ENCODE results near the gene WDR87. TPM values are rescaled to one million over a fixed set of nuclear protein-coding genes. Genes with fewer than 3 reads are reported as not detected.

WDR87 gene
- not detected in 2 replicates for total RNA-seq (2022)
- Bru-seq, nascent RNA = not detected
- percentile 5 among the genes with signal in this experiment for BruChase-seq, experiment 1, labeled RNA remaining after a 6-hour chase
- BruChase-seq, experiment 2, labeled RNA remaining after a 2-hour chase = not detected
- long read RNA-seq = 0 reads

GRCh38 chr19:37905946-37906868 is at the start of gene WDR87:
WDR87 (minus strand) TSS chr19:37906594; CDS start chr19:37898239, 8,355 bp downstream.
- intact Hi-C loops (cut with micrococcal nuclease) = no loop called here
- peak within 1 kb of the TSS; percentile 76 for H3K4me3 Mint-ChIP-seq (ENCODE audit: unreplicated experiment)
- H3K27ac Mint-ChIP-seq (ENCODE audit: low read depth, unreplicated experiment) = no peak within 1 kb of the TSS
- H3K9me3 Mint-ChIP-seq (ENCODE audit: unreplicated experiment) = no peaks in the 10 kb centered on the region
- CTCF ChIA-PET = interaction anchor here (0.5 to 8.5 kb wide), 15 partner anchors 25 to 472 kb away, joined by 3 to 51 read pairs (median 4); no protein-coding TSS in a partner anchor
- TF ChIP-seq CTCF (IDR thresholded peaks at IDR 0.05; ENCODE audit: unreplicated experiment) = no peak
- DNase-seq (ENCODE audit: unreplicated experiment) = no peak
- no peaks in the 10 kb centered on the region for H3K27me3 Mint-ChIP-seq (ENCODE audit: insufficient read depth, unreplicated experiment)
- POLR2A ChIA-PET = interaction anchor here (0.5 to 4.2 kb wide), 21 partner anchors 10 to 1068 kb away, joined by 3 to 51 read pairs (median 4); partner anchors contain the start of genes C19orf33, PSMD8, ZNF570 and ZNF573
- BruUV-seq (replicated peaks) = no TSS peak
- H3K4me1 Mint-ChIP-seq (ENCODE audit: insufficient read depth, unreplicated experiment) = peaks cover 13% of the 10 kb centered on the region
- no peaks in the 10 kb centered on the region for H3K36me3 Mint-ChIP-seq (ENCODE audit: insufficient read depth, unreplicated experiment)

- no TSS peak for BruUV-seq (replicated peaks)
- ChIA-PET POLR2A (no interaction called here), CTCF (interaction anchor here (0.9 kb wide), 1 partner anchor 27 kb away, joined by 4 read pairs; no protein-coding TSS in a partner anchor)
- Mint-ChIP-seq H3K4me3 (ENCODE audit: unreplicated experiment) (no peak overlapping the region), H3K27me3 (ENCODE audit: insufficient read depth, unreplicated experiment) (no peaks in the 10 kb centered on the region), H3K27ac (ENCODE audit: low read depth, unreplicated experiment) (no peak overlapping the region), H3K4me1 (ENCODE audit: insufficient read depth, unreplicated experiment) (no peaks in the 10 kb centered on the region), H3K36me3 (ENCODE audit: insufficient read depth, unreplicated experiment) (no peaks in the 10 kb centered on the region), H3K9me3 (ENCODE audit: unreplicated experiment) (no peaks in the 10 kb centered on the region)
- intact Hi-C loops (cut with micrococcal nuclease) = no loop called here
- no peak for DNase-seq (ENCODE audit: unreplicated experiment)
- no peak for TF ChIP-seq CTCF (IDR thresholded peaks at IDR 0.05; ENCODE audit: unreplicated experiment)
Observed at GRCh38 chr19:37955986-37956385, 49.6 kb upstream of the WDR87 start.

- Mint-ChIP-seq H3K27ac (ENCODE audit: low read depth, unreplicated experiment) (no peak overlapping the region), H3K36me3 (ENCODE audit: insufficient read depth, unreplicated experiment) (no peaks in the 10 kb centered on the region)
- no peak for TF ChIP-seq CTCF (IDR thresholded peaks at IDR 0.05; ENCODE audit: unreplicated experiment)
Observed at GRCh38 chr19:37954421-37954874, 48.1 kb upstream of the WDR87 start.

GRCh38 chr19:37953918-37954303 is 47.5 kb upstream of the WDR87 start:
- H3K27ac Mint-ChIP-seq (ENCODE audit: low read depth, unreplicated experiment) = no peak overlapping the region
- intact Hi-C loops (cut with micrococcal nuclease) = no loop called here
- H3K27me3 Mint-ChIP-seq (ENCODE audit: insufficient read depth, unreplicated experiment) = no peaks in the 10 kb centered on the region
- CTCF ChIA-PET = interaction anchor here (0.9 kb wide), 1 partner anchor 15 kb away, joined by 4 read pairs; no protein-coding TSS in a partner anchor
- TF ChIP-seq CTCF (IDR thresholded peaks at IDR 0.05; ENCODE audit: unreplicated experiment) = no peak
- H3K4me3 Mint-ChIP-seq (ENCODE audit: unreplicated experiment) = no peak overlapping the region
- POLR2A ChIA-PET = no interaction called here
- no peaks in the 10 kb centered on the region for H3K36me3 Mint-ChIP-seq (ENCODE audit: insufficient read depth, unreplicated experiment)
- H3K9me3 Mint-ChIP-seq (ENCODE audit: unreplicated experiment) = no peaks in the 10 kb centered on the region
- BruUV-seq (replicated peaks) = no TSS peak
- no peak for DNase-seq (ENCODE audit: unreplicated experiment)
- H3K4me1 Mint-ChIP-seq (ENCODE audit: insufficient read depth, unreplicated experiment) = no peaks in the 10 kb centered on the region

More at GRCh38 chr19:37954421-37954874, 48.1 kb upstream of the WDR87 start:
- no peaks in the 10 kb centered on the region for H3K4me1 Mint-ChIP-seq (ENCODE audit: insufficient read depth, unreplicated experiment)
- POLR2A ChIA-PET = no interaction called here
- H3K9me3 Mint-ChIP-seq (ENCODE audit: unreplicated experiment) = no peaks in the 10 kb centered on the region
- intact Hi-C loops (cut with micrococcal nuclease) = no loop called here
- H3K4me3 Mint-ChIP-seq (ENCODE audit: unreplicated experiment) = no peak overlapping the region
- CTCF ChIA-PET = interaction anchor here (0.9 kb wide), 1 partner anchor 16 kb away, joined by 4 read pairs; no protein-coding TSS in a partner anchor
- BruUV-seq (replicated peaks) = no TSS peak
- H3K27me3 Mint-ChIP-seq (ENCODE audit: insufficient read depth, unreplicated experiment) = no peaks in the 10 kb centered on the region
- DNase-seq (ENCODE audit: unreplicated experiment) = no peak

Measured in MCF 10A (cell line).